ENCODE results near the gene ATRNL1.

DNA sequence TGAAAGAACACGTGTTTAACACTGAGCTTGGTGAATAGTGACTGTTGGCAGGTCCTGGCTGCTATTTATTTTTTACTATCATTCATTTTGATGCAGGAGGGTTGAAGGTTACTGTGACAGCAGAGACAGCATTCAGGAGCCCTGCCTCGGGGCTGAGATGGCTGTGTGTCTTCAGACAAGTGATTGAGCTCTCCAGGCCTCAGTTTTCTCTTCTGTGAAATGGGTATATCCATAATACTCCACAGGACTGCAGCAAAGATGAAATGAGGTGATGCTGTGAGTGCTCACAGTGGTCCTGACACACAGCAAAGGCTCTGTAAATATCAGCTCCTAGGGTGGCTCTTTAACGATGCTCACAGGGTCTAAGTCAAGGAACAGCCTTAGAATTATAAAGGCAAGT lies 884.7 kb downstream of the ATRNL1 start:
- TF ChIP-seq, protein P1, sequence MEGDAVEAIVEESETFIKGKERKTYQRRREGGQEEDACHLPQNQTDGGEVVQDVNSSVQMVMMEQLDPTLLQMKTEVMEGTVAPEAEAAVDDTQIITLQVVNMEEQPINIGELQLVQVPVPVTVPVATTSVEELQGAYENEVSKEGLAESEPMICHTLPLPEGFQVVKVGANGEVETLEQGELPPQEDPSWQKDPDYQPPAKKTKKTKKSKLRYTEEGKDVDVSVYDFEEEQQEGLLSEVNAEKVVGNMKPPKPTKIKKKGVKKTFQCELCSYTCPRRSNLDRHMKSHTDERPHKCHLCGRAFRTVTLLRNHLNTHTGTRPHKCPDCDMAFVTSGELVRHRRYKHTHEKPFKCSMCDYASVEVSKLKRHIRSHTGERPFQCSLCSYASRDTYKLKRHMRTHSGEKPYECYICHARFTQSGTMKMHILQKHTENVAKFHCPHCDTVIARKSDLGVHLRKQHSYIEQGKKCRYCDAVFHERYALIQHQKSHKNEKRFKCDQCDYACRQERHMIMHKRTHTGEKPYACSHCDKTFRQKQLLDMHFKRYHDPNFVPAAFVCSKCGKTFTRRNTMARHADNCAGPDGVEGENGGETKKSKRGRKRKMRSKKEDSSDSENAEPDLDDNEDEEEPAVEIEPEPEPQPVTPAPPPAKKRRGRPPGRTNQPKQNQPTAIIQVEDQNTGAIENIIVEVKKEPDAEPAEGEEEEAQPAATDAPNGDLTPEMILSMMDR (IDR thresholded peaks at IDR 0.05; ENCODE audit: borderline replicate concordance, extremely low read depth, low read length, poor library complexity, severe bottlenecking): no peak
- no peak for TF ChIP-seq EZH2 (IDR thresholded peaks at IDR 0.05; ENCODE audit: borderline replicate concordance, low read depth, low read length, severe bottlenecking)
